ENCODE data around the gene OR52H1.
"Not testable (repeated sequence)": the region's sequence is repeated elsewhere in the genome, so short reads cannot be mapped to it uniquely, and the experiment has no call there.

Gene OR52H1

DNA sequence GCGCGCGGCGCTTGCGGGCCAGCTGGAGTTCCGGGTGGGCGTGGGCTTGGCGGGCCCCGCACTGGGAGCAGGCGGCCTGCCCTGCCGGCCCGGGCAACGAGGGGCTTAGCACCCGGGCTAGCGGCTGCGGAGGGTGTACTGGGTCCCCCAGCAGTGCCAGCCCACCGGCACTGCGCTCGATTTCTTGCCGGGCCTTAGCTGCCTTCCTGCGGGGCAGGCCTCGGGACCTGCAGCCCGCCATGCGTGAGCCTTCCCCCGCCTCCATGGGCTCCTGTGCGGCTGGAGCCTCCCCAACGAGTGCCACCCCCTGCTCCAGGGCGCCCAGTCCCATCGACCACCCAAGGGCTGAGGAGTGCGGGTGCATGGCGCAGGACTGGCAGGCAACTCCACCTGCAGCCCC, 41.6 kb upstream of the OR52H1 start:
- H2BK15ac ChIP-seq (replicated peaks; ENCODE audit: low read depth); H3K4me3 ChIP-seq (ENCODE audit: low read length); H3K4ac ChIP-seq (ENCODE audit: low read depth, low read length); H3K56ac ChIP-seq (ENCODE audit: low read length); H3K9ac ChIP-seq (ENCODE audit: low read length); H3K79me2 ChIP-seq (ENCODE audit: control insufficient read depth, insufficient read depth, low read length); H2BK5ac ChIP-seq (ENCODE audit: low read length); H3K27ac ChIP-seq (ENCODE audit: low read depth, low read length); H4K8ac ChIP-seq (ENCODE audit: low read depth, low read length); H3K27me3 ChIP-seq (ENCODE audit: insufficient read depth, low read length, poor library complexity); H4K5ac ChIP-seq (ENCODE audit: low read length); H3K18ac ChIP-seq (ENCODE audit: low read length); H3K4me1 ChIP-seq (ENCODE audit: control insufficient read depth, low read depth, low read length); DNase-seq; H3K23ac ChIP-seq (ENCODE audit: low read length); H3K79me1 ChIP-seq (ENCODE audit: low read length); H3K36me3 ChIP-seq (ENCODE audit: control insufficient read depth, insufficient read depth, low read length); H2AK5ac ChIP-seq (ENCODE audit: low read length); H2BK120ac ChIP-seq (ENCODE audit: low read depth, low read length); H3K4me2 ChIP-seq (ENCODE audit: low read length): not testable (repeated sequence)
- no CpG with 5 or more reads among the region's 31 CpGs for WGBS (ENCODE audit: extremely low coverage, insufficient coverage, low lambda C conversion rate)

- not testable (repeated sequence) for H3K36me3 ChIP-seq (ENCODE audit: control insufficient read depth, insufficient read depth, low read length); H3K4ac ChIP-seq (ENCODE audit: low read depth, low read length); H3K18ac ChIP-seq (ENCODE audit: low read length); H3K27ac ChIP-seq (ENCODE audit: low read depth, low read length); H3K4me2 ChIP-seq (ENCODE audit: low read length); H3K27me3 ChIP-seq (ENCODE audit: insufficient read depth, low read length, poor library complexity); H3K4me1 ChIP-seq (ENCODE audit: control insufficient read depth, low read depth, low read length); H2BK15ac ChIP-seq (replicated peaks; ENCODE audit: low read depth); H3K79me2 ChIP-seq (ENCODE audit: control insufficient read depth, insufficient read depth, low read length); H3K23ac ChIP-seq (ENCODE audit: low read length); H3K56ac ChIP-seq (ENCODE audit: low read length); H3K79me1 ChIP-seq (ENCODE audit: low read length); DNase-seq; H3K4me3 ChIP-seq (ENCODE audit: low read length); H2BK120ac ChIP-seq (ENCODE audit: low read depth, low read length); H2AK5ac ChIP-seq (ENCODE audit: low read length); H3K9ac ChIP-seq (ENCODE audit: low read length); H4K5ac ChIP-seq (ENCODE audit: low read length); H2BK5ac ChIP-seq (ENCODE audit: low read length); H4K8ac ChIP-seq (ENCODE audit: low read depth, low read length)
- WGBS (ENCODE audit: extremely low coverage, insufficient coverage, low lambda C conversion rate) = no CpG with 5 or more reads among the region's 5 CpGs
These were observed 36.1 kb upstream of the OR52H1 start for GRCh38 chr11:5584458-5584857.

DNA sequence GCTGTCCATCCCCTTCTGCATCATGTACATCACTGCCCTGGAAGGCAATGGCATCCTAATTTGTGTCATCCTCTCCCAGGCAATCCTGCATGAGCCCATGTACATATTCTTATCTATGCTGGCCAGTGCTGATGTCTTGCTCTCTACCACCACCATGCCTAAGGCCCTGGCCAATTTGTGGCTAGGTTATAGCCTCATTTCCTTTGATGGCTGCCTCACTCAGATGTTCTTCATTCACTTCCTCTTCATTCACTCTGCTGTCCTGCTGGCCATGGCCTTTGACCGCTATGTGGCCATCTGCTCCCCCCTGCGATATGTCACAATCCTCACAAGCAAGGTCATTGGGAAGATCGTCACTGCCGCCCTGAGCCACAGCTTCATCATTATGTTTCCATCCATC, 32.7 kb upstream of the OR52H1 start:
- H3K4ac ChIP-seq (ENCODE audit: low read depth, low read length) = no peak overlapping the region
- H3K27me3 ChIP-seq (ENCODE audit: insufficient read depth, low read length, poor library complexity) = no peaks in the 10 kb centered on the region
- H3K36me3 ChIP-seq (ENCODE audit: control insufficient read depth, insufficient read depth, low read length) = no peaks in the 10 kb centered on the region
- no peaks in the 10 kb centered on the region for H3K79me2 ChIP-seq (ENCODE audit: control insufficient read depth, insufficient read depth, low read length)
- H2BK120ac ChIP-seq (ENCODE audit: low read depth, low read length) = no peak overlapping the region
- no peak overlapping the region for H2AK5ac ChIP-seq (ENCODE audit: low read length)
- H3K23ac ChIP-seq (ENCODE audit: low read length) = no peak overlapping the region
- no peak overlapping the region for H3K4me3 ChIP-seq (ENCODE audit: low read length)
- WGBS (ENCODE audit: extremely low coverage, insufficient coverage, low lambda C conversion rate) = no CpG with 5 or more reads among the region's 4 CpGs
- no peak overlapping the region for H2BK15ac ChIP-seq (replicated peaks; ENCODE audit: low read depth)
- no peak overlapping the region for H3K27ac ChIP-seq (ENCODE audit: low read depth, low read length)
- no peak overlapping the region for H3K56ac ChIP-seq (ENCODE audit: low read length)
- no peaks in the 10 kb centered on the region for H3K4me1 ChIP-seq (ENCODE audit: control insufficient read depth, low read depth, low read length)
- no peaks in the 10 kb centered on the region for H3K79me1 ChIP-seq (ENCODE audit: low read length)
- H3K4me2 ChIP-seq (ENCODE audit: low read length) = no peak overlapping the region
- no peak overlapping the region for H3K9ac ChIP-seq (ENCODE audit: low read length)
- no peak overlapping the region for H4K5ac ChIP-seq (ENCODE audit: low read length)
- H2BK5ac ChIP-seq (ENCODE audit: low read length) = no peak overlapping the region
- H3K18ac ChIP-seq (ENCODE audit: low read length) = no peak overlapping the region
- H4K8ac ChIP-seq (ENCODE audit: low read depth, low read length) = no peak overlapping the region
- no peak for DNase-seq

DNA sequence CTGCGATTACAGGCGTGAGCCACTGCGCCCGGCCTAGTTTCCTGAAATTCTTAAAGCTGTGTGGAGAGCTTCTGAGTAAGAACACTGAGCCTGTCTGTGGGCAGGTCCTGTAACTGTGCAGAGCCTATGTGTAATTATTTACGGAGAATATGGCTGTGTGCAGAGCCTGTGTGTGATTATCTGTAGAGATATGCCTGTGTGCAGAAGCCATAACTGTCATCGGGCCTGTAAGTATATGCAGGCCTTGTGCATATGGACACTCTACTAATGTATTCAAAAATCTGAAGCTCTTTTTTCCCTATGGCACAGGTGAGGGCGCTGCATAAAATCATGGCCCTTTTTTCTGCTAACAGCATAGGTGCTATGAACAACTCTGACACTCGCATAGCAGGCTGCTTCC, 32.2 kb upstream of the OR52H1 start, which contains the start of gene OR52B6:
OR52B6 (plus strand) TSS at position 301 of the 400 bp plus-strand sequence; CDS start at position 301, 0 bp downstream.
- no peak within 1 kb of the TSS for H2BK15ac ChIP-seq (replicated peaks; ENCODE audit: low read depth)
- H3K4me1 ChIP-seq (ENCODE audit: control insufficient read depth, low read depth, low read length) = no peaks in the 10 kb centered on the region
- WGBS (ENCODE audit: extremely low coverage, insufficient coverage, low lambda C conversion rate) = no CpG with 5 or more reads among the region's 8 CpGs
- no peaks in the 10 kb centered on the region for H3K79me2 ChIP-seq (ENCODE audit: control insufficient read depth, insufficient read depth, low read length)
- H3K27ac ChIP-seq (ENCODE audit: low read depth, low read length) = no peak within 1 kb of the TSS
- H3K36me3 ChIP-seq (ENCODE audit: control insufficient read depth, insufficient read depth, low read length) = no peaks in the 10 kb centered on the region
- H2BK5ac ChIP-seq (ENCODE audit: low read length) = no peak within 1 kb of the TSS
- H2BK120ac ChIP-seq (ENCODE audit: low read depth, low read length) = no peak within 1 kb of the TSS
- H2AK5ac ChIP-seq (ENCODE audit: low read length) = no peak within 1 kb of the TSS
- H3K23ac ChIP-seq (ENCODE audit: low read length) = no peak within 1 kb of the TSS
- no peak within 1 kb of the TSS for H3K9ac ChIP-seq (ENCODE audit: low read length)
- no peak within 1 kb of the TSS for H3K4ac ChIP-seq (ENCODE audit: low read depth, low read length)
- no peaks in the 10 kb centered on the region for H3K27me3 ChIP-seq (ENCODE audit: insufficient read depth, low read length, poor library complexity)
- no peak within 1 kb of the TSS for H3K4me2 ChIP-seq (ENCODE audit: low read length)
- H3K79me1 ChIP-seq (ENCODE audit: low read length) = no peaks in the 10 kb centered on the region
- no peak within 1 kb of the TSS for H3K18ac ChIP-seq (ENCODE audit: low read length)
- no peak for DNase-seq
- no peak within 1 kb of the TSS for H3K56ac ChIP-seq (ENCODE audit: low read length)
- no peak within 1 kb of the TSS for H4K8ac ChIP-seq (ENCODE audit: low read depth, low read length)
- no peak within 1 kb of the TSS for H3K4me3 ChIP-seq (ENCODE audit: low read length)
- H4K5ac ChIP-seq (ENCODE audit: low read length) = no peak within 1 kb of the TSS

GRCh38 chr11:5577101-5577500, 28.8 kb upstream of the OR52H1 start:
- Histone ChIP-seq H2BK15ac (replicated peaks; ENCODE audit: low read depth) (no peak overlapping the region), H3K27me3 (ENCODE audit: insufficient read depth, low read length, poor library complexity) (no peaks in the 10 kb centered on the region), H3K23ac (ENCODE audit: low read length) (no peak overlapping the region), H2BK120ac (ENCODE audit: low read depth, low read length) (no peak overlapping the region), H3K9ac (ENCODE audit: low read length) (no peak overlapping the region), H3K36me3 (ENCODE audit: control insufficient read depth, insufficient read depth, low read length) (no peaks in the 10 kb centered on the region), H3K4me1 (ENCODE audit: control insufficient read depth, low read depth, low read length) (no peaks in the 10 kb centered on the region), H3K18ac (ENCODE audit: low read length) (no peak overlapping the region), H3K79me1 (ENCODE audit: low read length) (no peaks in the 10 kb centered on the region), H2BK5ac (ENCODE audit: low read length) (no peak overlapping the region), H2AK5ac (ENCODE audit: low read length) (no peak overlapping the region), H4K8ac (ENCODE audit: low read depth, low read length) (no peak overlapping the region), H3K4me2 (ENCODE audit: low read length) (no peak overlapping the region), H3K4me3 (ENCODE audit: low read length) (no peak overlapping the region), H3K56ac (ENCODE audit: low read length) (no peak overlapping the region), H3K27ac (ENCODE audit: low read depth, low read length) (no peak overlapping the region), H3K4ac (ENCODE audit: low read depth, low read length) (no peak overlapping the region), H4K5ac (ENCODE audit: low read length) (no peak overlapping the region), H3K79me2 (ENCODE audit: control insufficient read depth, insufficient read depth, low read length) (no peaks in the 10 kb centered on the region)
- no peak for DNase-seq

- Histone ChIP-seq H3K27ac (ENCODE audit: low read depth, low read length) (no peak overlapping the region), H3K9ac (ENCODE audit: low read length) (no peak overlapping the region), H4K5ac (ENCODE audit: low read length) (no peak overlapping the region), H3K4me1 (ENCODE audit: control insufficient read depth, low read depth, low read length) (no peaks in the 10 kb centered on the region), H3K18ac (ENCODE audit: low read length) (no peak overlapping the region), H2BK15ac (replicated peaks; ENCODE audit: low read depth) (no peak overlapping the region), H4K8ac (ENCODE audit: low read depth, low read length) (no peak overlapping the region), H2BK120ac (ENCODE audit: low read depth, low read length) (no peak overlapping the region), H3K36me3 (ENCODE audit: control insufficient read depth, insufficient read depth, low read length) (no peaks in the 10 kb centered on the region), H3K4me3 (ENCODE audit: low read length) (no peak overlapping the region), H2AK5ac (ENCODE audit: low read length) (no peak overlapping the region), H3K56ac (ENCODE audit: low read length) (no peak overlapping the region), H3K4ac (ENCODE audit: low read depth, low read length) (no peak overlapping the region), H3K79me2 (ENCODE audit: control insufficient read depth, insufficient read depth, low read length) (no peaks in the 10 kb centered on the region), H3K23ac (ENCODE audit: low read length) (no peak overlapping the region), H3K79me1 (ENCODE audit: low read length) (no peaks in the 10 kb centered on the region), H3K4me2 (ENCODE audit: low read length) (no peak overlapping the region), H3K27me3 (ENCODE audit: insufficient read depth, low read length, poor library complexity) (no peaks in the 10 kb centered on the region), H2BK5ac (ENCODE audit: low read length) (no peak overlapping the region)
- DNase-seq = no peak
- WGBS (ENCODE audit: extremely low coverage, insufficient coverage, low lambda C conversion rate) = no CpG with 5 or more reads among the region's 4 CpGs
These were observed 26.8 kb upstream of the OR52H1 start for GRCh38 chr11:5575152-5575551.

Measured in mesendoderm (in vitro differentiated cells).